HG02642 (cell line): ENCODE data around the gene PRDX1.

Experiments
- ATAC-seq: cut with Tn5 transposase; IDR thresholded peaks from one replicate; pipeline ENCODE4 v1.9.1; 2021; ENCODE audit warnings: mild to moderate bottlenecking; ENCODE audit not compliant: unreplicated experiment, poor library complexity

PRDX1 gene

GRCh38 chr1:45521413-45522323, at the start of gene PRDX1:
Gene PRDX1 (minus strand): TSS chr1:45521884. CDS start chr1:45519043, 2,841 bp downstream.
- ATAC-seq, result peak; percentile 87

DNA sequence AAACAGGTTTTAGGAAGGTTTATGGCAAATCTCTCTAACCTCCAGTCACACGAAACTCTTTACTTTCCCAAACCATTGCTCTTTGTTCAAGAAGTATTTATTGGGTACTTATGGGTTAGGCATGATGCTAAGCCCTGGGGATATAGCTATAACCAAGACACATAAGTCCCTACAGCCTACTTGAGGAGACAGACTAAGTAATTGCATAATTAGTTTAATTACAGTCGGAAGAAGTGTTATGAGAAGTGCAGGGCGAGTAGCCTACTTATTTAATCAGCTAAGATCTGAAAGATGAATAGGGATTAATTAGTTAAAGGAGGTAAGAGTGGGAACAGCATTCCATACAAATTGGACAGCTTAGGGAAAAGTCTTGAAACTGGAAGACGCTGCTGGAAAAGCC, 48.9 kb upstream of the PRDX1 start:
- ATAC-seq, result no peak

- peak; percentile 64 for ATAC-seq
Observed at GRCh38 chr1:45569962-45570581, 48.4 kb upstream of the PRDX1 start.

GRCh38 chr1:45569571-45569961, 47.9 kb upstream of the PRDX1 start:
- no peak for ATAC-seq

GRCh38 chr1:45568421-45568820, 46.7 kb upstream of the PRDX1 start:
- no peak for ATAC-seq

GRCh38 chr1:45567911-45568310, 46.2 kb upstream of the PRDX1 start:
- ATAC-seq, result no peak

DNA sequence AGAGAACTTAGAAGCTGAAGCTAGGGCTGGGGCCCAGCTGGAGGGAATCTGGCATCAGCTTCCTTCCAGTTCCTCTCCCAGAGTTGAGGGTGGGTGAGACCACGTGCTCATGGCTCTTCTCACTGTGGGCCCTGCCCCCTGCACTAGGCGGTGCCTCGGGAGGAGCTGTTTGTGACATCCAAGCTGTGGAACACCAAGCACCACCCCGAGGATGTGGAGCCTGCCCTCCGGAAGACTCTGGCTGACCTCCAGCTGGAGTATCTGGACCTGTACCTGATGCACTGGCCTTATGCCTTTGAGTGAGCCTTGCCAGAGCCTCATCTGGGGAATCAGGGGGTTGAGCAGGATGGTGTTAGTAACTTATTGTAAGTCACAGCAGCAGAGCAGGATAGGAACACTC, 45.0 kb upstream of the PRDX1 start:
- no peak for ATAC-seq

DNA sequence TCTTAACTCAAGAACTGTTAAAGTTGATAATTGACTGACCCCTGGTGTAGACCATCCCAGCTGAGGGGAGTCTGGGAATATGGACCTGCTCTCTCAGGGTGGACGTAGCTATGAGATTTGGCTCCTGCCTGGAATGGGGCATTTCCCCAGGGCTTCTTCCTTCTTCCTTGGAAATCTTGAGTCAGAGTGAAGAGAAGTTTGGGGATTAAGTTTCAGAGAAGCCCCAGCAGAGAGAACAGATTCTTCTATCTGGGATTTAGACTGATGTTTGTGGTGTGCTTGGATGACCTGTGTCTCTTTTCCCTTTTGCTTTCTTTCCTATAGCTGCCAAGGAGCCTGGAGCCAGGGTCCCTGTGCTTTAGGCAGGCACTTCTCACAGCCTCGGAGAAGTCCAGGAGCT, 42.2 kb upstream of the PRDX1 start:
- no peak for ATAC-seq

DNA sequence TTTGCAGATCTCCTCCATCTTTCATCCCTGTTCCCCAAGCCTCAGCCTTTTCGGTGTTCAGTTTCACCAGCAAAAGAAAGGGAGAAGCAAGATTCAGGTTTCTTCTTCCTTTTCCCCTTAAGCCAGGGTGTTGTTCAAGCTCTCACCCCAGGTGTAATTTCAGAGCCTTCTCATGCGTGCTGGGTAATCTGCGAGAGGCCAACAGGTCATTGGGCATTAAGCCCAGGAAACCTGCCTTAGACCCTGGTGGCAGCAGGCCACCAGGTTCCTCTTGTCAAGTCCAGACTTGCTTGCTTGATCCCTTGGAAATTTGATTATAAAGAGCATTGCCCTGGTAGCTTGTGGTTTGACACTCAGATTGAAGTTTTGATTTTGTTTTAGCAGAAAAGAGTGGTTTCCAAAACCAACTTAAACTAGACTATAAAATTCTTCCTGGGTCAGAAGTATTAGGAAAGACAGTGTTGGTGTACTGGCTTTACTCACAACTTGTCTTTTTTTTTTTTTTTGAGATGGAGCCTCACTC, 35.8 kb upstream of the PRDX1 start:
- ATAC-seq, result no peak

- ATAC-seq, result no peak
Observed at GRCh38 chr1:45554198-45554597, 32.5 kb upstream of the PRDX1 start.

GRCh38 chr1:45552331-45552730, 30.6 kb upstream of the PRDX1 start:
- ATAC-seq, result no peak

- ATAC-seq, result no peak
Observed at GRCh38 chr1:45551684-45552083, 30.0 kb upstream of the PRDX1 start.

DNA sequence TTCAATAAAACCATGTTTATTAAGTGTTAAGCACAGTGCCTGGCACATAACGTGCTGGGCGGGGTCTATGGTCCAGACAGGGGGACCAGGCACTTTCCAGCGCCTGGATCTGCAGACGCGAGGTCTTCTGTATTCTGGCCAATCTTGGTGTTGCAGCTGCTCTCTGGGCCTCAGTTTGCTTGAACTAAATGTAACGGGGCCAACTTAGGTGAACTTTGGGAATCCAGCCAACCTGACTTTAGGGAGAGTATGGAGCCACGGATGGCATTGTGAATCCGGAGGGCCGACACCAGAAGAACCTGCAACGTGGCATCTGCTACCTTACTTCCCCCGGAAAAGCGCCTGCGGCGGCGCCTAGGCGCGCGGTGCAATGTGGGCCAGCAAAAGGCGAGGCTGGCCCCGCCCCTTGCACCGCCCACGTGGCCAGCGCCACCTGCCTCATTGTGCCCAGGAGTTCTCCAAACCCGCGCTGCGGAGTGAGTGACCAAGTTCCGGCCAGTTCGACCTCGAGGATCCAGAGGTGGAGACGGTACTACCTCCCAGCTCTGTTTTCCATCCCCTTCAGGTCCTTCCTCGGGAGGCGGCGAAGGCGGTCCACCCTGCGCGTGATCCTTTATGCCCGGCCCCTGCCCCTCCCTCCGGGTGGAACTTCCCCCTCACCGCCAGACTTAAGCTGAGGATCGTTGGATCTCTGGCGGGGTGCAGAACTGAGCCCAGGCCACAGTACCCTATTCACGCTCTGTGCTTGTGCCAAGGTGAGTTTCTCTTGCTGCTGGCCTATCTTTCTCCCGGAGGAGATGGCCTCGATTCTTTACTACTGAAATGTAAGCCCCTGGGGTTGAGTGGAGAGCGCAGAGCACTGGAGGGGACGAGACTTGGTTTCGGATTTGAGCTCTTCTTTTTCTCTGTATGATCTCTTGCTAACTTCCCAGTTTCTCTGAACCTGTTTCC, 29.0 kb upstream of the PRDX1 start, which contains the start of gene AKR1A1:
Gene AKR1A1, plus strand, starts transcription at position 426 of the 951 bp plus-strand sequence. CDS start 10,969 bp downstream, outside the sequence.
- ATAC-seq, result peak; percentile 91

- no peak for ATAC-seq
Observed at GRCh38 chr1:45545553-45546310, 24.0 kb upstream of the PRDX1 start.

DNA sequence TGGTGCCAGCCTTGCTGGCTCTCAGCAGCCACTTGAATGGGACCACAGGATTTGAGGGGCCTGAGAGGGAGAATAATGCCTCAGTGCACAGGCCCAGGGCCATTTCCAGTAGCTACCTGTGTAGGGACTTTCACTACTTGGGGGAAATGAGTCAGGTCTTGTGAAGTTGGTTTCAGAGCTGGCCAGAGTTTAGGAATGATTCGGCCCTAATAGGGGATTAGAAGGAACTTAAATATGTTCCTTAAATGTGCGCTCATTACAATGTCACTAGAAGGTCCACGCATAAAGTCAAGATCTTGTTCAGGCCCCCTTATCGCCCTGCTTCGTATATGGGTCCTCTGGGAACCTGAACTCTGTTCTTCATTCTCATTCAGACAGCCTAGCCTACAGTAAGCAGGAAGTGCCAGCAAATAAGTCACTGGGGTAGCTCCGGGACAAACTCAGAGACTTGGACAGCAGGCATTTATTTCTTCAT, 23.4 kb upstream of the PRDX1 start:
- peak; percentile 65 for ATAC-seq

GRCh38 chr1:45544530-45544929, 22.8 kb upstream of the PRDX1 start:
- no peak for ATAC-seq

- peak; percentile 49 for ATAC-seq
Observed at GRCh38 chr1:45543581-45544417, 22.1 kb upstream of the PRDX1 start.

DNA sequence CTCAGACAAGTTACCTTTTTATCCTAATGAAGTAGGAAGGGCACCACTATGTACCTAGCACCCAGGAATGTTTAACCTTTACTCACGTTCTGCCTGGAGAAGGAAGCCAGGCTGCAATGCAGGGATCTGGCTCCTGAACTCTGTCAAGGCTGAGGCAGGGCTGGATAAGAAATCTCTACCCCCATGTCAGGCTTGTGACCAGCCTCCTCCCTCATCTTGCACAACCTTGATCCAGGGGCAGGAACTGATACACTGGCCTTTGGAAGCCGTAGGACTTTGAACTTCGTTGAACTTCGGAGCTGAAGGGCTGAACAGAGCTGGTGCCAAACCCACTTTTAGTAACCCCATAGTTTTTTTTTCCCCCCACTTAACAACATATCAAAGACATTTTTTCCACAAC, 20.9 kb upstream of the PRDX1 start:
- no peak for ATAC-seq
